Measurements from ENCODE around the gene OR4E1.
"Not testable (repeated sequence)": the region's sequence is repeated elsewhere in the genome, so short reads cannot be mapped to it uniquely, and the experiment has no call there.

Gene OR4E1

DNA sequence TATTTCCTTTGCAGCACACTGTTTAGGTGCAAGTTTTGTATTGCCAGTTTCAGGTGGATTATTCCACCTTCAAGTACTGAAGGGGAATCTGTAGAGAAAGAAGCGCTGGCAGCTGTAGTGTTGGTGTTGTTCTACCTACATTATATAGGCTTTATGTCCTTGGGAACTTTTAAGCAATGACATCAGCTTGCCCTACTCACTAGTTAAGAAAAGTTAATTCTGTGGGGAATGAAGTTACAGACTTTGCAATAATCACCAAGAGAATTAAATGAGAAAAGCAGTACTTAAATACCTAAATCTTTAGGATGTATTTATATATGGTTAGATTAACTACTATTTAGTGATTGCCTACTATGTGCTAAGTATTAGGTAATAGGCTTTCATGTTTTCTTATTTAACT lies at the start of gene OR4E1:
OR4E1 (minus strand) TSS at position 101 of the 400 bp plus-strand sequence. CDS start 2,883 bp downstream, outside the sequence.
- DNase-seq, result no peak

DNA sequence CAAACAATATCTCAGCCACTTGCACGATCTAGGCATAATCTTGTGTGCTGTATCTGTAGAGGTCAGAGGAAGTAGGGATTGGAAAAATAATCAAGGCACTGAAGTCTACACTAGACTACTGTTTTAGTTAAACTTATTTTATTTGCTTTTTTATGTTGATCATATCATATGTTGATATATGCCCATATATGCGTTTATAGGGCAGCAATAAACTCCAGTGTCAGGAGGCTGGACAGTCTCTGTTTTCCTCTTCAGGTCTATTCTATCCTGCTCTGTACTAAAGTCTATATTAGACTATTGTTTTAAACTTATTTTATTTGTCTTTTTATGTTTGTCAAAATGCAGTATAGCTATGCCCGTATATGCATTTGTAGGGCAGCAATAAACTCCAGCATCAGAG lies 47.9 kb upstream of the OR4E1 start:
- no peak for DNase-seq

- no peak for DNase-seq
Observed at GRCh38 chr14:21719841-21720240, 46.2 kb upstream of the OR4E1 start.

DNA sequence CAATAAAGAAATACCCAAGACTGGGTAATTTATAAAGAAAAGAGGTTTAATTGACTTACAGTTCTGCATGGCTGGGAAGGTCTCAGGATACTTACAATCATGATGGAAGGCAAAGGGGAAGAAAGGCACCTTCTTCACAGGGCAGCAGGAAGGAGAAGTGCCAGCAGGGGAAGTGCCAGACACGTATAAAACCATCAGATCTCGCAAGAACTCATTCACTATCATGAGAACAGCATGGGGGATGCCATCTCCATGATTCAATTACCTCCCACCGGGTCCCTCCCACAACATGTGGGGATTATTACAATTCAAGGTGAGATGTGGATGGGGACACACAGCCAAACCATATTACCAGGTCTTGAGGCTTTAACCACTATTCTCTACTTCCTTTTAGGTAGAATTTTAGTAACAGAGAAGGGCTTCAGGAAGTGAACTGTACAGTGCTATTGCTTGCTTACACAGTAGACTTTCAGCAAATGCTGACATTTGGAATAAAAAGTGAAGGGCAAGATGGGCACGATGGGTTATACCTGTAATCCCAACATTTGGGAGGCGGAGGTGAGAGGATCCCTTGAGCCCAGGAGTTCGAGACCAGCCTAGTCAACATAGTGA lies 40.8 kb upstream of the OR4E1 start:
- peak in 1 of 2 donors; percentile 21 for DNase-seq

DNA sequence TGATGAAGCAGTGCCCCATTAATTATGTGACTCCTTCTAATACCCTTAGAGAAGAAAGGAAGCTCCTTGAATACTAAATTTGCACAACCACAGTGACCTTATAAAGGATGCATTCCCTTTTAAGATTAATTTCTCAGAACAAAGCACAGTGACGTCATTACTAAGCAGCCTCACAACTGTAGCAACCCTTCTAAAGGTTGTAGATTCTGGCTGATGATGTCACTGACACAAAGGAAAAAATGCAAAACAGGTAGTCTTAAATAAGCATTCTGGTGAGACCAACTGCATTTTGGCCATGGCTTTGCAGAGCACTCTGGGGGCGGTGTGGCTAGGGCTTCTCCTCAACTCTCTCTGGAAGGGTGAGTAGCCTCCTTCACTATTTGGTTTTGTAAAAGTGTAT lies 38.4 kb upstream of the OR4E1 start:
- peak in 1 of 2 donors; percentile 50 for DNase-seq

GRCh38 chr14:21711360-21711961 lies 37.8 kb upstream of the OR4E1 start:
- DNase-seq, result peak in 1 of 2 donors; percentile 57

DNA sequence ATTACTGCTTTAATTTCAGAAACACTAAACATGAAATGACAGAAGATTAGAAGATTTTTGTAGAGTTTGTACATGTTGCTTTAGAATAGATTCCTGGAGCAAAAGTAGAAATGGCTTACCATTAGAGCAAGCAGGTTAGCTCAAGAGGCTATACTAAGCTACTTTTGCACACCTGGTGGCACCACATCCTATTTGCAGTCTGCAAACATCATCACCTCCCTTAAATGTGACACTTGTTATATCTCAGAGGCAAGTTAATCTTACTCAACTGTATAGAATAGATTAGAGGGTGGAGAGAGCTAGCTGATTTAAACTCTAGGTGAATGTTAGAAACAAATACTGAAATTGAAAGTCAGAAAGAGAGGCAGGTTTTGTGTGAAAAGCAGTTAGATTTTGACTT lies 30.7 kb upstream of the OR4E1 start:
- no peak for DNase-seq

DNA sequence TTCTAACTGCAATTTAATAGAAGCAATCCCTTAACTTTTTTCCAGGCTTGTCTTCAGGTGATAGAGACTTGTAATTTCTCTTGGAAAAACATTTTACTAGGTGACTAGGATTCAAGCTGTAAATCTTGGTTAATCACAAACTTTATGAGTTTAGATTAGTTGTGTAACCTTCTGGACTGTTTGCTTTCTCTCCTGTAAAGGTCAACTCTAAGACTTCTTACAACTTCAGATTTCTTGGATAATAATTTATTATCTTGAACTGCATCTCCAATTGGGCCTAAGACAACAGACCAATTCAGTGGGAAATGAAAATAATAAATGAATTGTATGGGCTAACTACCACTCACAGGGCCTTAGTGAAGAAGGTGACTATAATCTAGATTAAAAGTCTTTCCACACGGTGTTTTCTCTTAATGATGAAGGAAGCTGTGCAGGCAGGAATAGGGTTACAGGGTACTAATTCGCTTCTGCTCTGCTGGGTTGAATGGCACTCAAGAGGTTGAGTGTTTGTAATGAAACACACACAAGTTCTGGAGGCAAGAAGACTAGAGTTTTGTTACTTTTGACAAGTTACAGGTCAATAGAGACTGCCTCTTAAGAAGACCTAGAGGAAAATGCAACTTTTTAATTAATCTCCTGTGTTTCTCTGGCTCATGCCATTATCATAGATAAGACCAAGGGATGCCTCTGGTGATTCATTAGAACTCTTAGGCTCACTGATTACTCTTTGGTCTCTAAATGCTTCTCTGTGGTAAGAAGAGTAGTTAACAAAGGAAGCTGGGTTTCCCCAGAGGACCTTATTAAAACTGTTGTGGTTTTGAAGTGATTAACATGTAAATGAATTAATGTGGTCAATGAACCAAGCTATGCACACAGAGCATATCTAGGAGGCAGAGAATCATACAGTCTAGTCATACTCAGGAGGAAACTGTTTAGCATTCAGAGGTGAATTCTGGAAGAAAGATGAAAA lies 30.0 kb upstream of the OR4E1 start:
- peak in 1 of 2 donors; percentile 33 for DNase-seq

- DNase-seq, result no peak
Observed at GRCh38 chr14:21702316-21702715, 28.7 kb upstream of the OR4E1 start.

- DNase-seq, result no peak
Observed at GRCh38 chr14:21699551-21699950, 25.9 kb upstream of the OR4E1 start.

DNA sequence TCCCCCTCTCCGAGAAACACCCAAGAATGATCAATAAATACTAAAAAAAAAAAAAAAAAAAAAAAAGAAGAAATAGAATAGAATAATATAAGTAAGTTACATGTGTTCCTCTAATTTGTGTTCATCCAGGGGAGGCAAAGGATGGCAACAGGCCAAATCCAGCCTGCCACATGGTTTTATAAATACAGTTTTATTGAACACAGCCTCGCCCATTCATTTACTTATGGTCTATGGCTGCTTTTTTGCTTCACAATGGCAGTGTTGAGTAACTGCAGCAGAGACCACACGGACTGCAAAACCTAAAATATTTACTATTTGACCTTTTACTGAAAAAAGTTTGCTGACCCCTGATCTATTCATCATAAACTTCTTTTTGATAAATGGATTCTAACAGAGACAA lies 24.9 kb upstream of the OR4E1 start:
- not testable (repeated sequence) for DNase-seq

GRCh38 chr14:21697662-21698061 lies 24.0 kb upstream of the OR4E1 start:
- not testable (repeated sequence) for DNase-seq

GRCh38 chr14:21694425-21694824 lies 20.8 kb upstream of the OR4E1 start:
- DNase-seq, result no peak

- no peak for DNase-seq
Observed at GRCh38 chr14:21686468-21686867, 12.8 kb upstream of the OR4E1 start.

- no peak for DNase-seq
Observed at GRCh38 chr14:21680072-21680471, 6.5 kb upstream of the OR4E1 start.

DNA sequence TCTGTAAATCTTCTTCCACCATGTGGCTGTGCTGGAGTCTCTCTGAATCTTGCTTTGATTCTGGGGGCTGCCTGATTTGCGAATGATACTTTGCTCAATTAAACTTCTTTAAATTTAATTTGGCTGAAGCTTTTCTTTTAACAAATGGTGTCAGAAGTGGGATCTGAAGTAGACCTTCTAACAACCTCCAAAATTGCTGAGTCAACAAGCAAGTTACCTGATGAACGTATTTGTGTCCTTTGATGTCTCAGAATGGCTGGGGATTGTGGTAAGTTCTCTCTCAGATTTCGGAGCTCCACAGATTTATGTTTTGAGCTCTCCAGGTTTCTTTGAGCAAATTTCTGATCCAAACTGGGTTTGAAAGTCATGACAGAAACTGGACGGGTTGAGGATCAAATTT lies 1.9 kb upstream of the OR4E1 start:
- no peak for DNase-seq

- DNase-seq, result no peak
Observed at GRCh38 chr14:21672116-21672515, 1.5 kb downstream of the OR4E1 start.

GRCh38 chr14:21671371-21671770 lies 2.2 kb downstream of the OR4E1 start:
- no peak for DNase-seq

- no peak for DNase-seq
Observed at GRCh38 chr14:21669284-21669683, 4.3 kb downstream of the OR4E1 start.

GRCh38 chr14:21668377-21668776 lies 5.2 kb downstream of the OR4E1 start:
- DNase-seq, result no peak

- no peak for DNase-seq
Observed at GRCh38 chr14:21656980-21657379, 16.6 kb downstream of the OR4E1 start.

GRCh38 chr14:21654215-21654614 lies 19.4 kb downstream of the OR4E1 start:
- DNase-seq, result no peak

DNA sequence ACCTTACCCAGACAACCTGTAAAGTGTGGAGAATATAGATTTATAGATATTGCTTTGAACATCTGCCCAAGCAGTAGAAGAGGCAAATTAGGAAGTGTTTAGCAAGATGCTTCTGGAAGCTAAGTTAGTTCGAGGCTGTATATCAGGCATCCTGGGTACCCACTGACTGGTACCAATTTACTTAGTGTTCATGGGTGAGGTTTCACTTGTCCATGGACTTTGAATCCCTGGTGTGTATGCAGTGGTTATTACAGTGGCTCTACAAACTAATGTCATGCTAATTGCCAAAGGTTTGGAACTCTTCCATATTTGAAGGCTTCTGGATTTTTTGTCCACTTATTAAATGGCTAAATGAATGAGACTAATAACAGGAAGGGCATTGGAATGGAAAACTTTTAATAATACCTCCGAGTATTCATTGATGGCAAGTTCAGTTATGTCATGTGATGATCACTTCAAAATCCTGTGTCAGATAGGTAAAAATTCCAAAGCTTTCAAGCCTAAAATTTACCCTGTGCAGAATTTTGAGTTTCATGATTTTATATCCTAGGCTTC lies 20.2 kb downstream of the OR4E1 start, which contains the start of gene OR4E2:
OR4E2 (plus strand) TSS at position 505 of the 555 bp plus-strand sequence. CDS start 11,248 bp downstream, outside the sequence.
- DNase-seq, result no peak

Measured in CD4-positive, alpha-beta T cell treated with Interferon alpha-2 for 1 hour (primary cell).